HEK293 (cell line): ENCODE measurements around the gene CADPS.

Experiments
- CTCF ChIA-PET: fragments of 350-600 bp; formaldehyde crosslinking; extraction: SDS; loops from one replicate; lab custom pipeline; 2021; ENCODE audit warnings: antibody characterized with exemption; lab: Yijun Ruan, JAX
- POLR2A ChIA-PET: fragments of 300-600 bp; formaldehyde crosslinking; extraction: SDS; loops from one replicate; lab custom pipeline; 2020; ENCODE audit warnings: antibody characterized with exemption, inconsistent platforms; lab: Yijun Ruan, JAX
- H3K27ac ChIP-seq: fragments of 200-500 bp; sonication (Bioruptor generic); 2 replicates; pipeline ENCODE4 v1.5.1; 2014; ENCODE audit warnings: low read depth, low read length, control low read depth, inconsistent platforms; ENCODE audit errors: extremely low read depth
- H3K36me3 ChIP-seq, 2 experiments: fragments of 200-500 bp in 1 of 2; sonication (Bioruptor generic) in 1 of 2; 1 replicate in 1 of 2; 2 replicates in 1 of 2; pipeline ENCODE4 v1.5.1; 2014 to 2017; ENCODE audit warnings: inconsistent platforms in 2 of 2, low read length in 2 of 2; ENCODE audit not compliant: control insufficient read depth in 2 of 2, insufficient read depth in 1 of 2
- H3K4me1 ChIP-seq: fragments of 200-500 bp; sonication (Bioruptor generic); 2 replicates; pipeline ENCODE4 v1.5.1; 2014; ENCODE audit warnings: mild to moderate bottlenecking, low read length, inconsistent platforms; ENCODE audit not compliant: control insufficient read depth, insufficient read depth
- H3K4me3 ChIP-seq: 2 replicates; pipeline ENCODE4 v1.5.1; 2011; ENCODE audit warnings: low read depth, mild to moderate bottlenecking, control low read depth, low read length, moderate library complexity
- H3K9me3 ChIP-seq: fragments of 200-500 bp; sonication (Bioruptor generic); 2 replicates; pipeline ENCODE4 v1.5.1; 2014; ENCODE audit warnings: low read depth, low read length, inconsistent platforms; ENCODE audit not compliant: control insufficient read depth, insufficient read depth
- EGR2 ChIP-seq: fragments of 450-650 bp; formaldehyde crosslinking; IDR thresholded peaks from 2 replicates; pipeline ENCODE4 v1.5.1; 2016; ENCODE audit warnings: low read depth, missing biosample characterization, missing genetic modification characterization
- GLI2 ChIP-seq: fragments of 450-650 bp; formaldehyde crosslinking; IDR thresholded peaks from 2 replicates; pipeline ENCODE4; 2017; ENCODE audit warnings: missing biosample characterization, missing genetic modification characterization, low read depth, borderline replicate concordance
- HOXA7 ChIP-seq: sonication (generic); formaldehyde crosslinking; IDR thresholded peaks from 2 replicates; pipeline ENCODE4 v1.8.1; 2022; ENCODE audit warnings: missing genetic modification reagents, borderline replicate concordance
- KLF7 ChIP-seq: fragments of 450-650 bp; formaldehyde crosslinking; IDR thresholded peaks from 2 replicates; pipeline ENCODE4 v1.5.1; 2016; ENCODE audit warnings: missing biosample characterization, missing genetic modification characterization, borderline replicate concordance
- OVOL3 ChIP-seq: fragments of 450-650 bp; formaldehyde crosslinking; IDR thresholded peaks from 2 replicates; pipeline ENCODE4 v1.5.1; 2016; ENCODE audit warnings: missing biosample characterization, missing genetic modification characterization
- SP3 ChIP-seq: fragments of 450-650 bp; formaldehyde crosslinking; IDR thresholded peaks from 2 replicates; pipeline ENCODE4 v1.5.1; 2016; ENCODE audit warnings: missing biosample characterization, missing genetic modification characterization
- SP7 ChIP-seq: fragments of 450-650 bp; formaldehyde crosslinking; IDR thresholded peaks from 2 replicates; pipeline ENCODE4 v1.5.1; 2016; ENCODE audit warnings: missing biosample characterization, missing genetic modification characterization
- ZNF112 ChIP-seq: fragments of 450-650 bp; formaldehyde crosslinking; IDR thresholded peaks from 2 replicates; pipeline ENCODE4 v1.5.0; 2017; ENCODE audit warnings: missing biosample characterization, missing genetic modification characterization
- ZNF114 ChIP-seq: fragments of 450-650 bp; formaldehyde crosslinking; IDR thresholded peaks from 2 replicates; pipeline ENCODE4 v1.5.0; 2017; ENCODE audit warnings: missing biosample characterization, missing genetic modification characterization
- ZNF292 ChIP-seq: fragments of 450-650 bp; formaldehyde crosslinking; IDR thresholded peaks from 2 replicates; pipeline ENCODE4 v1.5.1; 2016; ENCODE audit warnings: low read depth, missing biosample characterization, missing genetic modification characterization, borderline replicate concordance
- ZNF394 ChIP-seq: fragments of 450-650 bp; formaldehyde crosslinking; IDR thresholded peaks from 2 replicates; pipeline ENCODE4 v1.5.1; 2016; ENCODE audit warnings: missing biosample characterization, missing genetic modification characterization, mild to moderate bottlenecking, moderate library complexity, borderline replicate concordance
- ZNF423 ChIP-seq: fragments of 450-650 bp; formaldehyde crosslinking; IDR thresholded peaks from 2 replicates; pipeline ENCODE4 v1.5.1; 2016; ENCODE audit warnings: missing biosample characterization, missing genetic modification characterization
- ZNF501 ChIP-seq: fragments of 450-650 bp; formaldehyde crosslinking; IDR thresholded peaks from 2 replicates; pipeline ENCODE4 v1.5.1; 2016; ENCODE audit warnings: missing biosample characterization, missing genetic modification characterization
- ZNF513 ChIP-seq: fragments of 450-650 bp; IDR thresholded peaks from 2 replicates; pipeline ENCODE4 v1.5.1; 2018; ENCODE audit warnings: missing biosample characterization, missing genetic modification characterization
- ZNF549 ChIP-seq: fragments of 450-650 bp; IDR thresholded peaks from 2 replicates; pipeline ENCODE4 v1.5.1; 2018; ENCODE audit warnings: missing biosample characterization, missing genetic modification characterization, mild to moderate bottlenecking, inconsistent platforms, moderate library complexity
- ZNF677 ChIP-seq: fragments of 450-650 bp; IDR thresholded peaks from 2 replicates; pipeline ENCODE4 v1.5.0; 2018; ENCODE audit warnings: missing biosample characterization, mild to moderate bottlenecking, missing genetic modification characterization, moderate library complexity
- ZXDB ChIP-seq: fragments of 450-650 bp; formaldehyde crosslinking; IDR thresholded peaks from 2 replicates; pipeline ENCODE4 v1.5.1; 2016; ENCODE audit warnings: missing biosample characterization, missing genetic modification characterization
- TF ChIP-seq, protein P1 (sequence below): fragments of 450-650 bp; formaldehyde crosslinking; IDR thresholded peaks from 2 replicates; pipeline ENCODE4 v1.5.1; 2017; ENCODE audit warnings: missing biosample characterization, missing genetic modification characterization
- TF ChIP-seq, protein P2 (sequence below): fragments of 450-650 bp; formaldehyde crosslinking; IDR thresholded peaks from 2 replicates; pipeline ENCODE4 v1.5.1; 2016; ENCODE audit warnings: missing biosample characterization, missing genetic modification characterization
- TF ChIP-seq, protein P3 (sequence below): fragments of 450-650 bp; formaldehyde crosslinking; IDR thresholded peaks from 2 replicates; pipeline ENCODE4 v1.5.1; 2016; ENCODE audit warnings: missing biosample characterization, missing genetic modification characterization, low read depth
- TF ChIP-seq, protein P4 (sequence below): fragments of 450-650 bp; IDR thresholded peaks from 2 replicates; pipeline ENCODE4 v1.5.1; 2018; ENCODE audit warnings: missing biosample characterization, mild to moderate bottlenecking, missing genetic modification characterization

The CADPS gene

GRCh38 chr3:62631488-62631887 lies 243.7 kb downstream of the CADPS start (continued):
- TF ChIP-seq OVOL3 (tag by site-specific recombination) (no peak), ZNF501 (no peak)
- TF ChIP-seq, all 188 proteins: peak for 0

DNA sequence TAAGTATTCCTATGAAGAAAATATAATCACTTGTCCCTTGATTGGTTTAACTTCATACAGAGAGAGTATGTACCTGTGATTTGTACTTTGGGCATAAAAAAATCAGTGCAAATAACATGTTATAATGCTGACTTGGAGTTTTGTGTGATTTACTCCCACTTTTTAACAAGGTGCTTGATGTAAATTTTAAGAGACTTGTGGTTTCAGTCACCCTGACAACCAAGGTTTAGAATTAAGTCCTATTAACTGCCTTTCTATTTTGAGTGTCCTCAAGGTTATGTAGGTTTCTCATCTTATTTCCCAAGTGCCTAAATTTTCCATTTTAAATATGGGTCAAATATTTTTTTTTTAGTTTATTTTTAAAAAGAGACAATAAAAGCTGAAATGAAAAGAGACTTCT lies 244.6 kb downstream of the CADPS start:
- Histone ChIP-seq H3K4me3 (no peak overlapping the region), H3K27ac (no peak overlapping the region), H3K36me3 (no peaks in the 10 kb centered on the region), H3K4me1 (no peaks in the 10 kb centered on the region), H3K9me3 (no peaks in the 10 kb centered on the region)
- POLR2A ChIA-PET, result no interaction called here
- CTCF ChIA-PET, result no interaction called here
- no peak for TF ChIP-seq SP7
- TF ChIP-seq ZNF423 (tag by site-specific recombination), result no peak
- TF ChIP-seq ZNF114, result no peak
- TF ChIP-seq, protein P1, sequence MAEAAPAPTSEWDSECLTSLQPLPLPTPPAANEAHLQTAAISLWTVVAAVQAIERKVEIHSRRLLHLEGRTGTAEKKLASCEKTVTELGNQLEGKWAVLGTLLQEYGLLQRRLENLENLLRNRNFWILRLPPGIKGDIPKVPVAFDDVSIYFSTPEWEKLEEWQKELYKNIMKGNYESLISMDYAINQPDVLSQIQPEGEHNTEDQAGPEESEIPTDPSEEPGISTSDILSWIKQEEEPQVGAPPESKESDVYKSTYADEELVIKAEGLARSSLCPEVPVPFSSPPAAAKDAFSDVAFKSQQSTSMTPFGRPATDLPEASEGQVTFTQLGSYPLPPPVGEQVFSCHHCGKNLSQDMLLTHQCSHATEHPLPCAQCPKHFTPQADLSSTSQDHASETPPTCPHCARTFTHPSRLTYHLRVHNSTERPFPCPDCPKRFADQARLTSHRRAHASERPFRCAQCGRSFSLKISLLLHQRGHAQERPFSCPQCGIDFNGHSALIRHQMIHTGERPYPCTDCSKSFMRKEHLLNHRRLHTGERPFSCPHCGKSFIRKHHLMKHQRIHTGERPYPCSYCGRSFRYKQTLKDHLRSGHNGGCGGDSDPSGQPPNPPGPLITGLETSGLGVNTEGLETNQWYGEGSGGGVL, result no peak
- TF ChIP-seq ZNF394 (tag by site-specific recombination), result no peak
- no peak for TF ChIP-seq ZNF112 (tag by site-specific recombination)
- no peak for TF ChIP-seq GLI2 (tag by site-specific recombination)
- no peak for TF ChIP-seq KLF7
- TF ChIP-seq ZNF292 (tag by site-specific recombination), result no peak
- no peak for TF ChIP-seq HOXA7 (CRISPR knock-in tag)
- no peak for TF ChIP-seq ZNF549 (tag by site-specific recombination)
- TF ChIP-seq ZNF677 (tag by site-specific recombination), result no peak
- no peak for TF ChIP-seq ZNF513 (tag by site-specific recombination)
- TF ChIP-seq EGR2 (tag by site-specific recombination), result no peak
- TF ChIP-seq ZXDB (tag by site-specific recombination), result no peak
- TF ChIP-seq SP3 (tag by site-specific recombination), result no peak
- TF ChIP-seq, protein P2, sequence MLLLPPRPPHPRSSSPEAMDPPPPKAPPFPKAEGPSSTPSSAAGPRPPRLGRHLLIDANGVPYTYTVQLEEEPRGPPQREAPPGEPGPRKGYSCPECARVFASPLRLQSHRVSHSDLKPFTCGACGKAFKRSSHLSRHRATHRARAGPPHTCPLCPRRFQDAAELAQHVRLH (tag by site-specific recombination), result no peak
- TF ChIP-seq, protein P3, sequence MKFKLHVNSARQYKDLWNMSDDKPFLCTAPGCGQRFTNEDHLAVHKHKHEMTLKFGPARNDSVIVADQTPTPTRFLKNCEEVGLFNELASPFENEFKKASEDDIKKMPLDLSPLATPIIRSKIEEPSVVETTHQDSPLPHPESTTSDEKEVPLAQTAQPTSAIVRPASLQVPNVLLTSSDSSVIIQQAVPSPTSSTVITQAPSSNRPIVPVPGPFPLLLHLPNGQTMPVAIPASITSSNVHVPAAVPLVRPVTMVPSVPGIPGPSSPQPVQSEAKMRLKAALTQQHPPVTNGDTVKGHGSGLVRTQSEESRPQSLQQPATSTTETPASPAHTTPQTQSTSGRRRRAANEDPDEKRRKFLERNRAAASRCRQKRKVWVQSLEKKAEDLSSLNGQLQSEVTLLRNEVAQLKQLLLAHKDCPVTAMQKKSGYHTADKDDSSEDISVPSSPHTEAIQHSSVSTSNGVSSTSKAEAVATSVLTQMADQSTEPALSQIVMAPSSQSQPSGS (tag by site-specific recombination), result no peak
- TF ChIP-seq, protein P4, sequence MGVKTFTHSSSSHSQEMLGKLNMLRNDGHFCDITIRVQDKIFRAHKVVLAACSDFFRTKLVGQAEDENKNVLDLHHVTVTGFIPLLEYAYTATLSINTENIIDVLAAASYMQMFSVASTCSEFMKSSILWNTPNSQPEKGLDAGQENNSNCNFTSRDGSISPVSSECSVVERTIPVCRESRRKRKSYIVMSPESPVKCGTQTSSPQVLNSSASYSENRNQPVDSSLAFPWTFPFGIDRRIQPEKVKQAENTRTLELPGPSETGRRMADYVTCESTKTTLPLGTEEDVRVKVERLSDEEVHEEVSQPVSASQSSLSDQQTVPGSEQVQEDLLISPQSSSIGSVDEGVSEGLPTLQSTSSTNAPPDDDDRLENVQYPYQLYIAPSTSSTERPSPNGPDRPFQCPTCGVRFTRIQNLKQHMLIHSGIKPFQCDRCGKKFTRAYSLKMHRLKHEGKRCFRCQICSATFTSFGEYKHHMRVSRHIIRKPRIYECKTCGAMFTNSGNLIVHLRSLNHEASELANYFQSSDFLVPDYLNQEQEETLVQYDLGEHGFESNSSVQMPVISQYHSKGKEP, result no peak
